K562 (cell line): ENCODE measurements around the gene NOS1. TPM values are rescaled to one million over a fixed set of nuclear protein-coding genes. Genes with fewer than 3 reads are reported as not detected.
A peak's percentile ranks its signal among the peaks of the same experiment; 100 is the strongest.

ENCODE experiments used
- ATAC-seq: fragments of 200-7000 bp; cut with Tn5 transposase; 3 replicates; pipeline ENCODE4 v1.9.1; 2020; ENCODE audit warnings: moderate library complexity
- BruUV-seq: library from RNA; stranded (reverse); fragments of 400-500 nt; replicated peaks from 2 replicates; lab custom pipeline; 2021; lab: Mats Ljungman, UMichigan
- CTCF ChIA-PET: fragments of 300-600 bp; formaldehyde crosslinking; extraction: SDS; loops from one replicate; lab custom pipeline; 2021; ENCODE audit warnings: low intra/inter-chr PET ratio; lab: Yijun Ruan, JAX
- POLR2A ChIA-PET: fragments of 300-600, 350-650 bp; sonication (Branson Sonifier 250); formaldehyde crosslinking; extraction: SDS; loops from one replicate; lab custom pipeline; 2021; ENCODE audit warnings: antibody characterized with exemption, inconsistent platforms; lab: Yijun Ruan, JAX
- DNase-seq, 4 experiments: peaks; one replicate each; pipeline versions ENCODE4 v3.0.0 to v3.0.0-alpha.2; 2011 to 2018; ENCODE audit warnings: low spot score in 3 of 4, mixed read lengths in 3 of 4; ENCODE audit errors: extremely low read depth in 1 of 4
- FAIRE-seq: peaks from 2 replicates; lab custom pipeline; 2011; peaks lifted over from hg19 to GRCh38; lab: Jason Lieb, UNC
- H2AFZ ChIP-seq: 2 replicates; pipeline ENCODE4 v1.6.0; 2011; ENCODE audit warnings: low read depth, low read length, control low read depth, inconsistent platforms
- H3K27ac ChIP-seq: fragments of 200-600 bp; 3 replicates; pipeline ENCODE4 v1.8.0; 2011; ENCODE audit warnings: low read depth, mild to moderate bottlenecking, control low read depth, inconsistent platforms, low read length, moderate library complexity, mixed read lengths; ENCODE audit errors: extremely low read depth
- H3K27me3 ChIP-seq, 2 experiments: fragments of 300-600 bp in 1 of 2; 2 replicates in 1 of 2; 3 replicates in 1 of 2; pipeline versions ENCODE4 v1.6.0 to v1.8.0; 2011; ENCODE audit warnings: inconsistent platforms in 2 of 2, low read length in 2 of 2, mild to moderate bottlenecking in 1 of 2, mixed read lengths in 1 of 2, moderate library complexity in 1 of 2; ENCODE audit not compliant: control insufficient read depth in 2 of 2, insufficient read depth in 2 of 2
- H3K36me3 ChIP-seq: fragments of 300-600 bp; 3 replicates; pipeline ENCODE4 v1.8.0; 2011; ENCODE audit warnings: mild to moderate bottlenecking, low read length, inconsistent platforms; ENCODE audit not compliant: control insufficient read depth, insufficient read depth
- H3K4me1 ChIP-seq, 2 experiments: fragments of 200-600 bp in 1 of 2; replicated peaks in 1 of 2; 2 replicates in 1 of 2; 3 replicates in 1 of 2; pipeline versions ENCODE4 v1.5.1 to v1.8.0; 2011; ENCODE audit warnings: inconsistent platforms in 2 of 2, low read length in 2 of 2, mild to moderate bottlenecking in 1 of 2, mixed read lengths in 1 of 2, moderate library complexity in 1 of 2; ENCODE audit not compliant: control insufficient read depth in 2 of 2, insufficient read depth in 2 of 2
- H3K4me2 ChIP-seq: 2 replicates; pipeline ENCODE4 v1.6.1; 2011; ENCODE audit warnings: low read length, control low read depth, inconsistent platforms, mixed read lengths; ENCODE audit not compliant: insufficient read depth
- H3K4me3 ChIP-seq: fragments of 200-600 bp; sonication (generic), shearing (Covaris generic); 2 replicates; pipeline ENCODE4 v1.5.1; 2016; ENCODE audit warnings: control low read depth, inconsistent platforms
- H3K79me2 ChIP-seq: fragments of 200-600 bp; 3 replicates; pipeline ENCODE4 v1.8.0; 2011; ENCODE audit warnings: low read length, inconsistent platforms; ENCODE audit not compliant: control insufficient read depth, insufficient read depth
- H3K9ac ChIP-seq, 2 experiments: 2 replicates each; pipeline versions ENCODE4 v1.6.0 to v1.6.1; 2011; ENCODE audit warnings: low read depth in 2 of 2, low read length in 2 of 2, control low read depth in 1 of 2, inconsistent platforms in 1 of 2, mild to moderate bottlenecking in 1 of 2, mixed read lengths in 1 of 2; ENCODE audit not compliant: insufficient read depth in 1 of 2
- H3K9me1 ChIP-seq: one replicate; pipeline ENCODE4 v1.6.0; 2011; ENCODE audit warnings: inconsistent platforms, mild to moderate bottlenecking, low read length, moderate library complexity; ENCODE audit not compliant: control insufficient read depth, insufficient read depth
- H3K9me3 ChIP-seq: replicated peaks from 2 replicates; pipeline ENCODE4 v1.5.1; 2011; ENCODE audit warnings: low read depth, low read length, inconsistent platforms; ENCODE audit not compliant: control insufficient read depth, insufficient read depth
- H4K20me1 ChIP-seq: replicated peaks from 2 replicates; pipeline ENCODE4 v1.6.1; 2011; ENCODE audit warnings: low read length, inconsistent platforms, mixed read lengths; ENCODE audit not compliant: control insufficient read depth, insufficient read depth
- ATF7 ChIP-seq: fragments of 450-650 bp; IDR thresholded peaks from 2 replicates; pipeline ENCODE4 v1.7.1; 2014; ENCODE audit warnings: mild to moderate bottlenecking, moderate library complexity
- CBFA2T2 ChIP-seq: fragments of 450-650 bp; conservative IDR thresholded peaks from 2 replicates; pipeline ENCODE4 v1.6.1; 2017; ENCODE audit warnings: mild to moderate bottlenecking
- CREM ChIP-seq: IDR thresholded peaks from 2 replicates; pipeline ENCODE4 v1.6.1; 2014; ENCODE audit warnings: antibody characterized with exemption, low read depth
- JUN ChIP-seq, 2 experiments: sonication (generic) in 1 of 2; formaldehyde crosslinking in 1 of 2; IDR thresholded peaks; 2 replicates each; pipeline versions ENCODE4 v1.6.1 to v1.8.0; 2012 to 2022; ENCODE audit warnings: borderline replicate concordance in 2 of 2, mild to moderate bottlenecking in 2 of 2, improper control_type of control experiment in 1 of 2, low read depth in 1 of 2, low read length in 1 of 2, missing genetic modification reagents in 1 of 2
- KDM4B ChIP-seq, 2 experiments: fragments of 450-650 bp in 1 of 2; sonication (generic) in 1 of 2; IDR thresholded peaks; 2 replicates each; pipeline ENCODE4 v1.6.1; 2016 to 2017; ENCODE audit warnings: borderline replicate concordance in 2 of 2, antibody characterized with exemption in 1 of 2, low read depth in 1 of 2, mild to moderate bottlenecking in 1 of 2
- MEIS2 ChIP-seq: fragments of 450-650 bp; IDR thresholded peaks from 2 replicates; pipeline ENCODE4 v1.6.1; 2014; ENCODE audit warnings: mild to moderate bottlenecking; ENCODE audit not compliant: partially characterized antibody
- SIX5 ChIP-seq, 2 experiments: IDR thresholded peaks; 2 replicates each; pipeline ENCODE4 v1.6.1; 2011; ENCODE audit warnings: low read length in 2 of 2, borderline replicate concordance in 1 of 2, low read depth in 1 of 2, mild to moderate bottlenecking in 1 of 2, moderate library complexity in 1 of 2; ENCODE audit not compliant: insufficient read depth in 1 of 2
- TFE3 ChIP-seq: fragments of 450-650 bp; formaldehyde crosslinking; IDR thresholded peaks from 2 replicates; pipeline ENCODE4 v1.4.0; 2020; ENCODE audit warnings: mild to moderate bottlenecking, mixed read lengths
- WGBS: fragments of 100-300 bp; shearing (Covaris generic); methylation state at CpG from one replicate; pipeline ENCODE4 v1.1.6; 2016; ENCODE audit warnings: low coverage, mixed read lengths; ENCODE audit not compliant: insufficient coverage; ENCODE audit errors: missing lambda C conversion rate; 5-methylcytosine and 5-hydroxymethylcytosine counted together
- in situ Hi-C: fragments of 300-500 bp; cut with MboI; formaldehyde crosslinking; loops from 4 replicates; pipeline ENCODE4 v1.15.0; 2018; ENCODE audit warnings: inconsistent platforms, mixed read lengths
- intact Hi-C: fragments of 100-400 bp; cut with micrococcal nuclease; formaldehyde crosslinking; loops from 2 replicates; pipeline ENCODE4 v1.14.2; 2022
- polyA plus RNA-seq, 8 experiments: library from polyadenylated mRNA; depleted of rRNA in 4 of 8; stranded (reverse) in 5 of 8; unstranded in 3 of 8; fragments of >200 nt; fragmentation: Nextera tagmentation in 2 of 8; fragmentation: Illumina TruSeq in 1 of 8; extraction: Ambion mirVana in 2 of 8; extraction: Trizol in 1 of 8; gene quantifications; 2 replicates each; pipeline versions ENCODE4 v1.2.1 to v1.2.3, GENCODE V29; 2011 to 2014; ENCODE audit warnings: inconsistent platforms in 1 of 8, missing spikeins in 1 of 8
- total RNA-seq, 7 experiments: library from RNA; depleted of rRNA in 6 of 7; stranded (reverse); fragments of >200 nt in 6 of 7; fragmentation: Illumina TruSeq in 2 of 7; extraction: Trizol in 2 of 7; gene quantifications; 2 replicates each; pipeline versions ENCODE4 v1.2.1 to v1.2.3, GENCODE V29; 2011 to 2021; ENCODE audit warnings: low replicate concordance in 1 of 7
- TF ChIP-seq, protein P1 (sequence below), 2 experiments: fragments of 450-650 bp; IDR thresholded peaks; 2 replicates each; pipeline ENCODE4 v1.6.1; 2018; ENCODE audit warnings: mild to moderate bottlenecking in 2 of 2, low read depth in 1 of 2; ENCODE audit not compliant: partially characterized antibody in 2 of 2
- TF ChIP-seq, protein P2 (sequence below): sonication (generic); formaldehyde crosslinking; IDR thresholded peaks from 2 replicates; pipeline ENCODE4 v1.9.0; 2022; ENCODE audit warnings: mild to moderate bottlenecking, missing genetic modification reagents
- TF ChIP-seq, protein P3 (sequence below), 2 experiments: fragments of 450-650 bp in 1 of 2; sonication (generic) in 1 of 2; formaldehyde crosslinking in 1 of 2; IDR thresholded peaks in 1 of 2; conservative IDR thresholded peaks in 1 of 2; 2 replicates each; pipeline versions ENCODE4 v1.6.1 to v1.8.1; 2016 to 2023; ENCODE audit warnings: mild to moderate bottlenecking in 2 of 2, moderate library complexity in 2 of 2, inconsistent platforms in 1 of 2, missing genetic modification reagents in 1 of 2
- TF ChIP-seq, protein P4 (sequence below): fragments of 250-450 bp; sonication (Bioruptor Pico); IDR thresholded peaks from 2 replicates; pipeline ENCODE4 v1.5.0; 2021

Gene NOS1
- total and polyA plus RNA-seq, 9 of the 15 experiments (the other 6 are each of a cell fraction or from before 2014, with no cell fraction given), result not detected

DNA sequence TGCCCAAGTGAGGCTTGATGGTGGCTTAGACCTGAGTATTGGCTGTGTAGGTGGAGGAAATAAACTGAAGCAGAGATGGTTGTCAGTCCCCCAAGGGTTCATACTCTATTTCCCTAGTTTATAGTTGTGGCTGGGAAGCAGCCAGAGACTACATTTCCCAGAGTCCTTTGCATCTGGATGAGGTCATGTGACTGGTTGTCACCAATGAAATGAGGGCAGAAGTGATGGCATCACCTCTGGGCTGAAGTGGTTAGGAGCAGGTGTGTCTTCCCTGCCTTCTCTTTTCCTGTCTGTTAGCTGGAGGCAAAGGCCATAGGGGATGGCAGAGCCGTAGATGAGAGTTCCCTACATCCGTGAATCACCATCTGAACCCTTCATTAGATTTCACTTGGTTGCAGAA, 16.3 kb upstream of the NOS1 start:
- DNase-seq, result peak; percentile 21 to 59 (median 44)
- Histone ChIP-seq H3K36me3 (no peaks in the 10 kb centered on the region), H2AFZ (no peak overlapping the region), H3K9me3 (no peaks in the 10 kb centered on the region), H3K4me3 (no peak overlapping the region), H3K27ac (no peak overlapping the region), H3K9me1 (no peaks in the 10 kb centered on the region), H3K4me1 (no peaks in the 10 kb centered on the region), H3K27me3 (no peaks in the 10 kb centered on the region), H4K20me1 (no peaks in the 10 kb centered on the region), H3K4me2 (no peak overlapping the region), H3K79me2 (no peaks in the 10 kb centered on the region), H3K9ac (no peak overlapping the region)
- no TSS peak for BruUV-seq
- in situ Hi-C loops (loop anchor here (10.0 kb wide), 1 partner anchor 207 kb away; no protein-coding TSS in a partner anchor), intact Hi-C loops (no loop called here)
- peak; percentile 89 for ATAC-seq
- ChIA-PET CTCF (no interaction called here), POLR2A (no interaction called here)
- 0% methylated on average over 2 of the region's 2 CpGs for WGBS
- peak; percentile 86 for FAIRE-seq
- TF ChIP-seq JUN (IDR thresholded peaks at IDR 0.05; ENCODE audit: borderline replicate concordance, low read depth, low read length), result 0 out of 2 replicates have a peak, but pooled peaks have one; percentile 21
- no peak for TF ChIP-seq JUN (CRISPR knock-in tag; IDR thresholded peaks at IDR 0.05; ENCODE audit: borderline replicate concordance)
- peak; percentile 33; the same call in 1 of the 2 replicates for TF ChIP-seq CBFA2T2
- no peak for TF ChIP-seq KDM4B (IDR thresholded peaks at IDR 0.05; ENCODE audit: borderline replicate concordance in 2 of 2, low read depth in 1 of 2)
- peak; percentile 92 for TF ChIP-seq TFE3 (CRISPR knock-in tag)
- peak in 1 of 2 experiments; percentile 57; a peak in 2 of 4 replicates for TF ChIP-seq SIX5 (IDR thresholded peaks at IDR 0.05; ENCODE audit: borderline replicate concordance in 1 of 2, insufficient read depth in 1 of 2, low read depth in 1 of 2, low read length in 2 of 2)
- TF ChIP-seq, protein P1, sequence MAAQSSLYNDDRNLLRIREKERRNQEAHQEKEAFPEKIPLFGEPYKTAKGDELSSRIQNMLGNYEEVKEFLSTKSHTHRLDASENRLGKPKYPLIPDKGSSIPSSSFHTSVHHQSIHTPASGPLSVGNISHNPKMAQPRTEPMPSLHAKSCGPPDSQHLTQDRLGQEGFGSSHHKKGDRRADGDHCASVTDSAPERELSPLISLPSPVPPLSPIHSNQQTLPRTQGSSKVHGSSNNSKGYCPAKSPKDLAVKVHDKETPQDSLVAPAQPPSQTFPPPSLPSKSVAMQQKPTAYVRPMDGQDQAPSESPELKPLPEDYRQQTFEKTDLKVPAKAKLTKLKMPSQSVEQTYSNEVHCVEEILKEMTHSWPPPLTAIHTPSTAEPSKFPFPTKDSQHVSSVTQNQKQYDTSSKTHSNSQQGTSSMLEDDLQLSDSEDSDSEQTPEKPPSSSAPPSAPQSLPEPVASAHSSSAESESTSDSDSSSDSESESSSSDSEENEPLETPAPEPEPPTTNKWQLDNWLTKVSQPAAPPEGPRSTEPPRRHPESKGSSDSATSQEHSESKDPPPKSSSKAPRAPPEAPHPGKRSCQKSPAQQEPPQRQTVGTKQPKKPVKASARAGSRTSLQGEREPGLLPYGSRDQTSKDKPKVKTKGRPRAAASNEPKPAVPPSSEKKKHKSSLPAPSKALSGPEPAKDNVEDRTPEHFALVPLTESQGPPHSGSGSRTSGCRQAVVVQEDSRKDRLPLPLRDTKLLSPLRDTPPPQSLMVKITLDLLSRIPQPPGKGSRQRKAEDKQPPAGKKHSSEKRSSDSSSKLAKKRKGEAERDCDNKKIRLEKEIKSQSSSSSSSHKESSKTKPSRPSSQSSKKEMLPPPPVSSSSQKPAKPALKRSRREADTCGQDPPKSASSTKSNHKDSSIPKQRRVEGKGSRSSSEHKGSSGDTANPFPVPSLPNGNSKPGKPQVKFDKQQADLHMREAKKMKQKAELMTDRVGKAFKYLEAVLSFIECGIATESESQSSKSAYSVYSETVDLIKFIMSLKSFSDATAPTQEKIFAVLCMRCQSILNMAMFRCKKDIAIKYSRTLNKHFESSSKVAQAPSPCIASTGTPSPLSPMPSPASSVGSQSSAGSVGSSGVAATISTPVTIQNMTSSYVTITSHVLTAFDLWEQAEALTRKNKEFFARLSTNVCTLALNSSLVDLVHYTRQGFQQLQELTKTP (IDR thresholded peaks at IDR 0.05; ENCODE audit: low read depth in 1 of 2, partially characterized antibody in 2 of 2), result peak in 1 of 2 experiments; percentile 49
- no peak for TF ChIP-seq MEIS2
- 0 out of 2 replicates have a peak, but pooled peaks have one; percentile 18 for TF ChIP-seq CREM
- TF ChIP-seq, protein P2, sequence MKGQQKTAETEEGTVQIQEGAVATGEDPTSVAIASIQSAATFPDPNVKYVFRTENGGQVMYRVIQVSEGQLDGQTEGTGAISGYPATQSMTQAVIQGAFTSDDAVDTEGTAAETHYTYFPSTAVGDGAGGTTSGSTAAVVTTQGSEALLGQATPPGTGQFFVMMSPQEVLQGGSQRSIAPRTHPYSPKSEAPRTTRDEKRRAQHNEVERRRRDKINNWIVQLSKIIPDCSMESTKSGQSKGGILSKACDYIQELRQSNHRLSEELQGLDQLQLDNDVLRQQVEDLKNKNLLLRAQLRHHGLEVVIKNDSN (CRISPR knock-in tag), result peak; percentile 82
- TF ChIP-seq, protein P3, sequence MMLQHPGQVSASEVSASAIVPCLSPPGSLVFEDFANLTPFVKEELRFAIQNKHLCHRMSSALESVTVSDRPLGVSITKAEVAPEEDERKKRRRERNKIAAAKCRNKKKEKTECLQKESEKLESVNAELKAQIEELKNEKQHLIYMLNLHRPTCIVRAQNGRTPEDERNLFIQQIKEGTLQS (IDR thresholded peaks at IDR 0.05), result peak; percentile 67
- TF ChIP-seq, protein P3 (CRISPR knock-in tag; conservative IDR thresholded peaks at IDR 0.05), result no peak
- peak; percentile 34; the same call in 1 of the 2 replicates for TF ChIP-seq ATF7
- TF ChIP-seq, protein P4, sequence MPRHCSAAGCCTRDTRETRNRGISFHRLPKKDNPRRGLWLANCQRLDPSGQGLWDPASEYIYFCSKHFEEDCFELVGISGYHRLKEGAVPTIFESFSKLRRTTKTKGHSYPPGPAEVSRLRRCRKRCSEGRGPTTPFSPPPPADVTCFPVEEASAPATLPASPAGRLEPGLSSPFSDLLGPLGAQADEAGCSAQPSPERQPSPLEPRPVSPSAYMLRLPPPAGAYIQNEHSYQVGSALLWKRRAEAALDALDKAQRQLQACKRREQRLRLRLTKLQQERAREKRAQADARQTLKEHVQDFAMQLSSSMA, result no peak
